Transverse colon (tissue), 4 donors: ENCODE measurements around the gene ATG101.

ENCODE experiments used
- CTCF ChIP-seq, 5 experiments: fragments of 200-600 bp in 3 of 5; fragments of 450-650 bp in 2 of 5; sonication (generic) in 3 of 5; IDR thresholded peaks; 1 replicate in 2 of 5; 2 replicates in 3 of 5; pipeline ENCODE4 v1.5.1; 2016 to 2017; ENCODE audit warnings: antibody characterized with exemption in 5 of 5, inconsistent platforms in 3 of 5, mild to moderate bottlenecking in 2 of 5, moderate library complexity in 1 of 5
- EP300 ChIP-seq: sonication (generic); formaldehyde crosslinking; IDR thresholded peaks from one replicate; pipeline ENCODE4 v1.6.1; 2017; ENCODE audit warnings: antibody characterized with exemption, low read depth
- POLR2A ChIP-seq: fragments of 450-650 bp; IDR thresholded peaks from one replicate; pipeline ENCODE4 v1.6.1; 2016; ENCODE audit warnings: antibody characterized with exemption, mild to moderate bottlenecking, moderate library complexity
- POLR2AphosphoS5 ChIP-seq, 3 donors: sonication (generic); formaldehyde crosslinking; IDR thresholded peaks; one replicate each; pipeline ENCODE4 v1.6.1; 2016; ENCODE audit warnings: antibody characterized with exemption in 3 of 3

GRCh38 chr12:52091061-52091460 is 21.3 kb downstream of the ATG101 start:
- TF ChIP-seq POLR2A: no peak
- TF ChIP-seq CTCF (IDR thresholded peaks at IDR 0.05): no peak
- no peak for TF ChIP-seq POLR2AphosphoS5 (IDR thresholded peaks at IDR 0.05)
- no peak for TF ChIP-seq EP300
